Measurements from ENCODE around the gene ENPP1.
"Not testable (repeated sequence)": the region's sequence is repeated elsewhere in the genome, so short reads cannot be mapped to it uniquely, and the experiment has no call there.

ENPP1 gene

DNA sequence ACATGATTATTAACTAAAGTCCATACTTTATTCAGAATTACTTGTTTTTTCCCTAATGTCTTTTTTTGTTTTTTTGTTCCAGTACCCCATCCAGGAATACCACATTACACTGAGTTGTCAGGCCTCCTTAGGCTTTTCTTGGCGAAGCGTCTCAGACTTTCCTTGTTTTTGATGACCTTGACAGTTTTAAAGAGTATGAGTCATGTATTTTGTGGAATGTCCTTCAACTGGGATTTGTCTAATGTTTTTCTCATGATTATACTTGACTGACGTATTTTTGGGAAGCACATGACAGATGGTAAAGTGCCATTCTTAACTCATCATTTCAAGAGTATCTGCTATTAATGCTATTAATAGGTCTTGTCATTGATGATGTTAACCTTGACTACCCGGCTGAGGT is 23.6 kb downstream of the ENPP1 start:
- DNase-seq (no peak), ATAC-seq (no peak)

DNA sequence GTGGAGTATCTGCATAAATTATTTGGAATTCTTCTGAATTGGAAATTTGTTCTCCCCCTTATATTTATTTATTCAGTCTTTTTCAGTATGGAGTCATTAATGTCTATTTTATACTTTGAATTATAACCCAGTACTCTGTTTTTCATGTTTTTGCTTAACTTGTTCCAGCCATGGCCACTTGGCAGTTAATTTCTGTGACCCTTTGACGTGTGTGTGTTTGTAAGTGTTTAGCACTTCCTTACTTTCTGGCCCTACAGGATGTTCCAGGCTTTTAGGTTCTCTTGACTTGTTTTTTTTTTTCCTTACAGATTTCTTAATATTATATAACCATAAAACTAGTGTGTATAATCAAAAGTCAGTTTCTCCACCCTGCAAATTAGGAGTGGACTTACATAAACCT is 24.1 kb downstream of the ENPP1 start:
- no peak for ATAC-seq
- DNase-seq: no peak

- ATAC-seq: no peak
These were observed 24.5 kb downstream of the ENPP1 start for GRCh38 chr6:131832363-131832762.

DNA sequence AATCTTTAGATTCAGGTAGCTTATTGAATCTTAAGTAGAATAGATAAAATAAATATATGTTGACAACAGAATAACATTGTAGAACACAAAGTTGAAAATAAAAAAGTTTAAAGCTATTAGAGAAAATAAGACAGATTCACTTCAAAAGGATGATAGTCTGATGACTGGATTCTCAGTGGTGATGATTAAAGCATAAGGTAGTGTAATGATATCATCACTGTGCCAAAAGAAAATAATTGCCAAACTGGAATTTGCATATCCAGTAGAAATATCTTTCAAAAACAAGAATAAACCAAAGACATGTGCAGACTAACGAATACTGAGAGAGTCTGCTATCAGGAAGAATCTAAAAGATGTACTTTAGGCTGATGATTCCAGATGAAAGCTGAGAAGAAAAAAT is 30.2 kb downstream of the ENPP1 start:
- ATAC-seq (no peak), DNase-seq (no peak)

More at GRCh38 chr6:131832363-131832762, 24.5 kb downstream of the ENPP1 start:
- no peak for DNase-seq

- ATAC-seq: no peak
These were observed 31.6 kb downstream of the ENPP1 start for GRCh38 chr6:131839388-131839787.

GRCh38 chr6:131840441-131840840 is 32.6 kb downstream of the ENPP1 start:
- ATAC-seq (no peak), DNase-seq (no peak)

More at GRCh38 chr6:131839388-131839787, 31.6 kb downstream of the ENPP1 start:
- DNase-seq: no peak

DNA sequence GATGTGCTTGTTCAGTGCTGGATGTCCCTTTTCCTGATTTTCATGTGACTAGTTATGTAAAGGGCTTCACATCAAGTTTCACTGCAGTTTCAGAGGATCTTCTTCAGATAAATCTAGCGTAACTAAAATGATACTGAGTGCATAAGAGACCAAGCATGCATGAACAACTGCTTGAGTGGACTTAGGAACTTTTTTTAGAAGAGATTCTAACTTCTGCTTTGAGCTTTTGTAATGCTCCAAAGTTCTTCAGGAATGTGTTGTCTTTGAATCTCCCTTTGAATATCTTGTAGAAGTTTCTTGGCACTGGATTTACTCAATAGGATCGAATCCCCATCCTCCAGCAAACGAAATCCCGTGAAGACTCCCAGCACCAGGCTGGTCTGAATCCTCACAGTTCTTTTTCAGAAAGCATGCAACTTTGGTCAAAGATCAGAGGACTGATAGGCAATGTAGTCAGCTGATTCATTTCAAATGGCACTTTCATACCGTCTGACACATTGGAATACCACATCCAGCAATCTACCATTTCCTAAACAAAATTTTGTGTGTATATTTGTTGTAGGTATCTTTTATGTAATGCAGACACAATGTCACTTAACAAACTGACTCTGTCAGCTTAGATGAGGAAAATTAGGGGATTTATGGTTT is 33.2 kb downstream of the ENPP1 start:
- no peak for ATAC-seq

DNA sequence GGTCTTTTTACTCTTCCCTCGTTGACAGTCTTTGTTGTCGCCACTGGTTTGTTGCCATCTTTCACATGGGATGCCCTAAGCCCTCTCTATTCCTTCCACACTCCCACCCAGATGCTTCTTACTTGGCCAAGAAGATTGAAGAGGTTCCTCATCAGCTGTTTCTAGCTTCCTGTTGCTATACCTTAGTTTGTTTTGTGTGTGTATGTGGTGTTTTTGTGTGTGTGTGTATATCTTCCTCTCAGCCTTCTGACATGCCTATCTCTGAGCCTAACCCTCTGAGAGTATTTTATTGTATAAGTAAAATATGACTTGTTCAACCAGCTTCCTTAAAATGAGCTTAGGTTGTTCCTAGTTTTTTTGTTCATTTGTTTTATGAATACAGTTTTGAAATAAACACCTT is 35.9 kb downstream of the ENPP1 start:
- ATAC-seq: no peak

More for the DNA sequence above, 33.2 kb downstream of the ENPP1 start:
- no peak for DNase-seq

GRCh38 chr6:131844243-131844841 is 36.5 kb downstream of the ENPP1 start:
- DNase-seq: no peak
- ATAC-seq: no peak

More for the DNA sequence above, 35.9 kb downstream of the ENPP1 start:
- DNase-seq: no peak

DNA sequence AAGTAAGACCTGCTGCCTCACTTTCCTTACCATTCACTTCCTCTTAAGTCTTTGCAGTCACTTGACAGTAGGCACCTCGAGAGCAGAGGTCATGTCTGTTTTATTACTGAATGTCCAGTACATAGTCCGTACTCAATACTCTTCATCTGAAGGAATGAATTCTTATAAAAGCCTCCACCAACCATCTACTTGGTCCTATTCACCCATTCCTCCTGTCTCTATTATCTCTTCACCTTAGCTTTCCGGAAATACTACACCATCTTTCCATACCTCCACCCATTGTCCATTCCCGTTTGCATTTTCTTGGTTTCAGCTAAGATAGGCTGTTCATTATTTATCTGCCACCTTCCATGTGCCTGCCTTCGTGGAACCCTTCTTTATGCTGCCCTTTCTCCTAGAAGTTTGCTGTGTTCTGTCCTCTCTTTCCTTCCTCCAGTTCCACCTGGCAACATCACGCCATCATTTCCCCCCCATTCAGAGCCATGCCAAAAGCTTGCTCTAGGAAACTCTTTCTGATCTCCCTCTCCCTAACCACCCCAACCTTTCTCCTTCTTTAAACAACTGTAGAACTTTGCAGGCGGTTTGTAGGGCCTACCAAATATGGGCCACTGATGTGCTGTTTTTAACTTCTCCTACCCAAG is 38.3 kb downstream of the ENPP1 start:
- DNase-seq: no peak
- ATAC-seq: no peak

GRCh38 chr6:131846905-131847304 is 39.1 kb downstream of the ENPP1 start:
- DNase-seq (no peak), ATAC-seq (no peak)

DNA sequence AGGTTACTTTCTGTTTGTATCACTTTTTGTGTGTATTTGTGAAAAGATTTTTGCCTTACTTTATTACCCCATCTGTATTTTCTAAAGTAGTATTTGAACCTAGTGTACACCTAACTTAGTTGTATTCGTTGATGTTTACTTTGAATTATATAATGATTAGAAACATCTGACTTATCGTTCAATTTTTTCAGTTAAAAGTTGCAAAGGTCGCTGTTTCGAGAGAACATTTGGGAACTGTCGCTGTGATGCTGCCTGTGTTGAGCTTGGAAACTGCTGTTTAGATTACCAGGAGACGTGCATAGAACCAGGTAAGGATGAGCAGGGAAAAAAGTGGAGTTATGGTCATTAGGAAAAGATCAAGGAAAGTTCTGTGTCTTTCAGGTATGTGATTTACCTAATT is 42.0 kb downstream of the ENPP1 start:
- ATAC-seq (no peak), DNase-seq (no peak)

- ATAC-seq (no peak), DNase-seq (no peak)
These were observed 43.4 kb downstream of the ENPP1 start for GRCh38 chr6:131851049-131851769.

GRCh38 chr6:131852200-131852599 is 44.4 kb downstream of the ENPP1 start:
- DNase-seq (no peak), ATAC-seq (no peak)

GRCh38 chr6:131854803-131855202 is 47.0 kb downstream of the ENPP1 start:
- DNase-seq (no peak), ATAC-seq (no peak)

- ATAC-seq: no peak
- DNase-seq: no peak
These were observed 51.1 kb downstream of the ENPP1 start for GRCh38 chr6:131858765-131859415.

- not testable (repeated sequence) for ATAC-seq, DNase-seq
These were observed 51.8 kb downstream of the ENPP1 start for GRCh38 chr6:131859658-131860057.

- ATAC-seq (no peak), DNase-seq (no peak)
These were observed 53.6 kb downstream of the ENPP1 start for GRCh38 chr6:131861381-131861780.

- no peak for DNase-seq
- ATAC-seq: no peak
These were observed 54.7 kb downstream of the ENPP1 start for GRCh38 chr6:131862476-131862875.

- ATAC-seq (no peak), DNase-seq (no peak)
These were observed 59.9 kb downstream of the ENPP1 start for GRCh38 chr6:131867744-131868143.

DNA sequence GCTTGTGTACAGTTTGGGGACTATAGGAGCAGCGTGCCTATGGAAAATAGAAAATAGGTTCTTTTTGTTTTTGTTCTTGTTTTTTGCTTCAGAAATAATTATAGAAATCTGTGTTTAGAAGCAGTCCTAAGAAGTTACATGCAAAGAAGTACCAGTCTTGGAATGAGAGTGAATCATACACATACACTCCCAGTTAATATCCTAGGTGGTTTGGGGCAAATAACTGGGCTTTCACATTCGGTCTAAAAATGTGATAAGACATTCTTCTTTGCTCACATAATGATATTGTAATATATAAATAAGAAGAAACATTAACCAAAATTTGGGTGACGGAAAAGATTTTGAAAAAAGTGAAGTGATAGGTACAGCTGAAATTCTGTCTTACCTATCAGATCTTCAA is 61.0 kb downstream of the ENPP1 start:
- no peak for DNase-seq
- no peak for ATAC-seq

DNA sequence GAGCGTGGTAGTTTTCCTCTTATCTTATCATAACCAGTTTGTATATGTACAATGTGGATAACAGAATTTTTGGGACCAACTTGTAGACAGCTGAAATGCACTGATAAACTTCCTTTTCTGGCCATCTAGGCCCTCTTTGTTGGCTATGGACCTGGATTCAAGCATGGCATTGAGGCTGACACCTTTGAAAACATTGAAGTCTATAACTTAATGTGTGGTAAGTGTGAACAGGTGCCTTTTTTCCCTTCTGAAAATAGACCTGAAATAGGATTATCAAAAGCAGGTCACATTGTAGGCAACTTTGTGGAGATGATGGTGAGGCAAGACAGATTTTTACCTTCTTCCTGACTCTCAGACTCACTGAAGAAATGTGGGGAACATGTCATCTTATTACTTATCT is 67.8 kb downstream of the ENPP1 start:
- no peak for DNase-seq
- ATAC-seq: no peak
